ENCODE data around the gene PHKA2.
"Not testable (repeated sequence)": the region's sequence is repeated elsewhere in the genome, so short reads cannot be mapped to it uniquely, and the experiment has no call there.

PHKA2 gene

DNA sequence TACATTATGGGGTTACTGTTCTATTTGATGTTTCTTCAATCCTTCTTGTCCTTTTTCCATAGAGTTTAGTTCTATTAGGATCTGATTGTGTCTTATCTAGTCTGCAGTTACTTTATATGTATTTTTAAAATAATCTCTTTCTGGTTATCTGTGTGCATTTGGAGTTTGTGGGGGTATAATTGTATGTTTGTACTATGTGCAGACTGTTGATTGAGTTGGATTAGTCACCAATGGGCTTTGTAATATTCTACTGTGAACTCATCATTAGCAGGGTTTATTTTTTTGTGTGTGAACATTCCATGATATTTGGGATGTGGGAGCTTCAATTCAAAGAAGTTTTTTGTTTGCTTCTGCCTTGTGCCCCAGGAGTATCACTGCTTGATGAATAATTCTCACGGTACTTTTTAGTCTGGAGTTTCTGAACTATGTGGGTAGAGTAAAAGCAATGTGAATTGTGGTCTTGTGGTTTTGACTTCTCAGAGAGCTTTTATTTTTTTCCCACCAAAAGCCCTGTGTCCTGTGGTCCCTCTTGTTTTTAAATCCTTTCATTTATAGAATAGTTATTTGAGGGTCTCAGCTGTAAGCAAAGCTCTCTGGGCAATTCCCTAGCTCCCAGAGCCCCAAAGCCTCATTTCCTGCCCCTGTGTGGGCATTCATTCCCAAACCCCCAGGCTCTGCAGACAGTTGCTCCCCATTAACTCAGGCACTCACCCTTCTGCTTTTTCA, 127.8 kb downstream of the PHKA2 start:
- DNase-seq = no peak

DNA sequence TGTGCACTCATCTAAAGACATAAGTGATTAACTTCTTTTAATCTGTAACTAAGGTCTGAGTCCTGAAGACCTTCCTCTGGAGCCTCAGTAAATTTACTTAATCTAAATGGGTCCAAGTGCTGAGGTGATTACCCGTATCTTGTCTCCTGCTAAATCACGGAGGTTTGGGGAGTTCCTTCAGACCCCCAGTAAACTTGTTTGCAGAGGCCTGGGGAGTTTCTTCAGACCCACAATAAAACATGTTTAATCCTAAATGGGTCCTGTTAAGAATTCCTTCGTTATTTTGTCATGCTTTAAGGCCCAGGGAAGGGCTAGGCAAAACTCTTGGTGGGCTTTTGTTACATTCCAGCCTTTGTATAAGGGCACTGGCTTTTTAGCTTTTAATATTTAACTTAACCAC, 136.0 kb downstream of the PHKA2 start:
- not testable (repeated sequence) for DNase-seq

All from retina (tissue), 1 donor.